GM19193 (cell line): ENCODE measurements around the gene OTUD3.

Source experiments
- POLR2A ChIP-seq: IDR thresholded peaks from 4 replicates; pipeline ENCODE4 v1.6.1; 2011; ENCODE audit not compliant: insufficient read depth, insufficient read length; ENCODE audit errors: extremely low read depth

Gene OTUD3, protein sequence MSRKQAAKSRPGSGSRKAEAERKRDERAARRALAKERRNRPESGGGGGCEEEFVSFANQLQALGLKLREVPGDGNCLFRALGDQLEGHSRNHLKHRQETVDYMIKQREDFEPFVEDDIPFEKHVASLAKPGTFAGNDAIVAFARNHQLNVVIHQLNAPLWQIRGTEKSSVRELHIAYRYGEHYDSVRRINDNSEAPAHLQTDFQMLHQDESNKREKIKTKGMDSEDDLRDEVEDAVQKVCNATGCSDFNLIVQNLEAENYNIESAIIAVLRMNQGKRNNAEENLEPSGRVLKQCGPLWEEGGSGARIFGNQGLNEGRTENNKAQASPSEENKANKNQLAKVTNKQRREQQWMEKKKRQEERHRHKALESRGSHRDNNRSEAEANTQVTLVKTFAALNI

DNA sequence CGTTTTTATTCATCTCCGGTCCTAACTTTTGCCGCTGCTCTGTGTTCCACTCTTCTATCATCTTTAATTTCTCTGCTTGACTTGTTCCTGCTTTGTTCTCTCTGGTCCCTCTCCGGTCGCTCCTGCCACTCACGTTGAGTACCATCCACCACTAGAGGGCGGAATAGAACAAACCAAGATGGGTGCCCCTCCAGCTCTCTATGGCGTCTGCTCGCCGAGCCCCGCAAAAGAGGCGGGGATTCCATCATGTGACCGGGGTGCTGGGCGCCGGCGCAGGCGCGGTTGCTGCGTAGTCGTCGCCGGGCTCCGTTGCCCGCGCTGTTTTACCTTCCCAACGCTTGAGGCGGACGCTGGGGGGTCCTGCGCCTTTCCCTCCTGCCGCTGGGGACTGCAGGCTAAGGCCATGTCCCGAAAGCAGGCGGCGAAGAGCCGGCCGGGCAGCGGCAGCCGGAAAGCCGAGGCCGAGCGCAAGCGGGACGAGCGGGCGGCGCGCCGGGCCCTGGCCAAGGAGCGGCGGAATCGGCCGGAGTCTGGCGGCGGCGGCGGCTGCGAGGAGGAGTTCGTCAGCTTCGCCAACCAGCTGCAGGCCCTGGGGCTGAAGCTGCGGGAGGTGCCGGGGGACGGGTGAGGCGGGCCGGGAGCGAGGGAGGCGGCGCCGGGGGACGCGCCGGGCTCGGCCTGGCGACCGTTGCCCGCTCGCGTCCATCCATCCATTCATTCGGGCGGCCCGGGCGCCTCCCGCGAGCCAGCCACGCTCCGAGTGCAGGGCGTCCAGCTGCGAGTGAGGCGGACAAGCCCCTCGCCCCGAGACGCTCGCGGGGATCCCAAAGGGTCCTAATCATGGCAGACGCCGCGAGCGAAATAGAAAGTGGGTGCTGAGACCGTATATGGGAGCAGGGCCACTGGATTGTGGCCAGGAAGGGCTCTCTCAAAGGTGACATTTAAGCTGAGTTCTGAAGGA is at the start of gene OTUD3:
TSS of gene OTUD3 (plus strand) at position 285 of the 961 bp plus-strand sequence. CDS start at position 404, 119 bp downstream.
- peak; percentile 88 for TF ChIP-seq POLR2A

- TF ChIP-seq POLR2A, result no peak
Observed at GRCh38 chr1:19835578-19835977, 46.6 kb upstream of the OTUD3 start.

GRCh38 chr1:19837866-19838265 is 44.3 kb upstream of the OTUD3 start:
- TF ChIP-seq POLR2A, result no peak

DNA sequence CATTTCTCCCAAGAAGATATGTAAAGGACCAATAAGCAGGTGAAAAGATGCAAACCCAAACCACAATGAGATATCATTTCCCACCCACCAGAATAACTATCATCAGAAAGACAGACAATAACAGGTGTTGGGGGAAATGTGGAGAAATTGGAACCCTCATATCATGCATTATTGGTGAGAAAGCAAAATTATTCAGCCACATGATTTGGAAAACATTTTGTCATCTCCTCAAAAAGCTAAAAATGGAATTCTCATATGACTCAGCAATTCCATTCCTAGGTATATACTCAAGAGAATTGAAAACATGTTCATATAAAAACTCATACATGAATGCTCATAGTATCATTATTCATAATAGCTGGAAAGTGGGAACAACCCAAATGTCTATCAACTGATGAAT is 42.0 kb upstream of the OTUD3 start:
- TF ChIP-seq POLR2A, result no peak

GRCh38 chr1:19844731-19845495 is 37.3 kb upstream of the OTUD3 start:
- no peak for TF ChIP-seq POLR2A

GRCh38 chr1:19845555-19845954 is 36.6 kb upstream of the OTUD3 start:
- no peak for TF ChIP-seq POLR2A

DNA sequence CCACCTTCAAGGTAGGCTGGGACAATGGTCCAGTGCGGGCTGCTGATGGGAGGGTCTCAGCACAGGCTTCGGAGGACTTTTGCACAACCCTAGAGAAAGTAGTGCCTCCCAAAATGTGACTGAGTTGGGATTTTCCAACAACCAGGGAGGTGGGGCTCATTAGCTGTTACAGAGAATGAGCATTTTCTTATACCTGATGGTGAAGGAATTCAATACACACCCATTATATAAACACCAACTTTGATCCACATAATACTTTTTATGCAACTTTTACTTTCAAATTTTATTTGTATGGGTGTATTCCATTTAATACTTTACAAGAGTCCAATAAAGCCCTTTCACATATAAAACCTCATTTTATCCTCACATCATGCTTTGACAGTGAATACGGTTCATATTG is 35.9 kb upstream of the OTUD3 start:
- TF ChIP-seq POLR2A, result no peak

DNA sequence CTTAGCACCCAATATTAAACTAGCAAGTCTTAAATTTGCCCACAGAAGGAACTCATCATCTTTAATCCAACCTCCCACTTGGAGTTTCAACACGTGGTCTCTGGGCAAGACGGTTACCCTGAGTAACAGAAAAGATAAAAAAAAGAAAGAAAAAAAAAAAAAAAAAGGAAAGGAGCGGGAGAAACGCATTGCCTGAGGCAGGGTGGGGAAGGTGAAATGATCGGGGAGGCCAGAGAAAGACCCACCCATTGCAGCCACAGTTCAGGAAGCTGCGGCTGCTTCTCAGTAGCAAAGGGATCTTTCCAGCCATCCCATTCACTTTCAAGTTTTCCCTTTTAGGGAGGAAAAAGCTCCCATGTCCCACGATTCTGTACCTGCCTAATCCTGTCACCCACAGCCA is 32.0 kb upstream of the OTUD3 start:
- TF ChIP-seq POLR2A, result no peak

GRCh38 chr1:19852036-19852435 is 30.2 kb upstream of the OTUD3 start:
- no peak for TF ChIP-seq POLR2A

DNA sequence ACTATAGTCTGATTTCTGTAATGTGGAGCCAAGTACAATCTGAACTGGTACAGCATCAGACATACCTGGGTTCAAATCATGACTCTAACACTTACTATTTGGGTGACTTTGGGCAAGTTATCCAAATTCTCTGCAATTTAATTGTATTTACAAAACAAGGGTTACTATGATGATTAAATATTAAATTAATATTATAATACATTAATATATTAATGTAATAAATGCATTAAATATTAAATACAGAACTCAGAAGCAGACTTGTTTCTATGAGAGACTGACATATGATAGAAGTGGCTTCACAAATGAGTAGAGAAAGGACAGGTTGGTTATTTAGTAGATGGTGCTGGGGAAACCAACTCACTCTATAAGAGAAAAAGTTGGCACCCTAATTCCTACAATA is 27.3 kb upstream of the OTUD3 start:
- TF ChIP-seq POLR2A, result no peak

DNA sequence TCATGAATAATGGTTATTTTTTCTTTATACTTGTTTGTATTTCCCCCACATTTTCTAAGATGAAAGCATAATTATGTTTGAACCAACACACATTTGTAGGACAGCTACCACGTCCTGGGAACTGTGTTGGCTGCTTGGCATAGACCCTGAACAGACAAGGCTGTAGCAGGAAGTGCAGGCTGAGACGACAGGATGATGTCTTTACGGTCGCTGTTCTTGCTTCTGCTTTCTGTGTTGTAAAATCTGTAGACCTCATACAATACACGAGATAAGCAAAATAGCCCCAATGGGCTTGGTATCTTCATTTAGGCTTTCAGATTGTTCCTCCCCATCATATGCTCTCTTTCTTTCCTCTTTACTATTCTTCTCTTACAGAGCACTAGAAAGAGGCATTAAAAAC is 23.3 kb upstream of the OTUD3 start:
- no peak for TF ChIP-seq POLR2A

GRCh38 chr1:19859876-19860275 is 22.3 kb upstream of the OTUD3 start:
- no peak for TF ChIP-seq POLR2A

DNA sequence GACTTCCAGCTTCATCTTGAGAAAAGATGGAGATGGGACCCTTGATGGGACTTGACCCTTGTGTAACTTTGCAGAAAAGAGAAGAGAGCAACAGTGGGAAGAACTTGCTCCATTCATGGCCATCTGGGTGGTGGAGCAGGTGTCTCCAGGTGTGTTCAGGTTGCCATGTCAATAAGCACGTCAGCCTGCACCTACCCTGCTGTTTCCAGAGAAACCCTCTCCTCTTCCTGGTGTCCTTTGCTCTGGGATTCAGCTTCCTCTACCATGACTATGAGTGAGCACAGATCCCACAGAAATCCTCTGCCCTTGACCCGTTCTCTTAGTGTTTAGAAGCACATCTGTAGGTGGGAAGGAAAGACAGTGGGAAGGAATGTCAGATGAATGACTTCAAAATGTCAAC is 21.8 kb upstream of the OTUD3 start:
- no peak for TF ChIP-seq POLR2A

GRCh38 chr1:19861034-19861433 is 21.2 kb upstream of the OTUD3 start:
- TF ChIP-seq POLR2A, result no peak

- TF ChIP-seq POLR2A, result no peak
Observed at GRCh38 chr1:19861842-19862530, 20.2 kb upstream of the OTUD3 start.

DNA sequence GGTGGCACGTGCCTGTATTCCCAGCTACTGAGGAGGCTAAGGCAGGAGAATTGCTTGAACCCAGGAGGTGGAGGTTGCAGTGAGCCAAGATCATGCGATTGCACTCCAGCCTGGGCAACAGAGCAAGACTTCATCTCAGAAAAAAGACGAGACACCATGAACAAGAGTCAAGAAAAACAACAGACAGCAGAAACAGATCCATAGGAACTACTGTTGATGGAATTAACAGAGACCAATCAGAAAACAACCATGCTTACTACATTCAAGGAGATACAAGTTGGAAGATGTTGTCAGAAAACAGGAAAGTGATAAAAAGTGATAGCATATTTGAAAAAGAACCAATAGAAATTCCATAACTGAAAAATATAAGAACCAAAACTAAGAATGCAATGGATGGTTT is 19.3 kb upstream of the OTUD3 start:
- TF ChIP-seq POLR2A, result no peak
